GM12878 (cell line): ENCODE measurements around the gene EVC. TPM values are rescaled to one million over a fixed set of nuclear protein-coding genes. Genes with fewer than 3 reads are reported as not detected.

Experiments
- ATAC-seq: fragments of 200-7000 bp; cut with Tn5 transposase; 3 replicates; pipeline ENCODE4 v1.9.1; 2020; ENCODE audit warnings: mild to moderate bottlenecking, moderate library complexity
- BruUV-seq: library from RNA; stranded (reverse); fragments of 400-500 nt; replicated peaks from 2 replicates; lab custom pipeline; 2021; lab: Mats Ljungman, UMichigan
- CTCF ChIA-PET: fragments of 300-600 bp; sonication (Branson Sonifier 250); formaldehyde crosslinking; extraction: SDS; loops from one replicate; lab custom pipeline; 2021; ENCODE audit warnings: inconsistent platforms; lab: Yijun Ruan, JAX
- POLR2A ChIA-PET: fragments of 350-600 bp; formaldehyde crosslinking; extraction: SDS; loops from one replicate; lab custom pipeline; 2021; ENCODE audit warnings: inconsistent platforms; lab: Charles Lee
- RAD21 ChIA-PET: fragments of 300-600 bp; sonication (Branson Sonifier 250); formaldehyde crosslinking; loops from one replicate; lab custom pipeline; 2023; ENCODE audit warnings: antibody characterized with exemption; ENCODE audit not compliant: unreplicated experiment; lab: Charles Lee
- SMC1A ChIA-PET: fragments of 300-600 bp; sonication (Branson Sonifier 250); formaldehyde crosslinking; loops from one replicate; lab custom pipeline; 2023; ENCODE audit not compliant: unreplicated experiment, uncharacterized antibody; lab: Charles Lee
- DNase-seq: peaks from one replicate; pipeline ENCODE4 v3.0.0-alpha.2; 2011; ENCODE audit warnings: low read depth, low spot score
- FAIRE-seq: peaks from 3 replicates; lab custom pipeline; 2011; peaks lifted over from hg19 to GRCh38; lab: Jason Lieb, UNC
- H2AFZ ChIP-seq: 2 replicates; pipeline ENCODE4 v1.6.0; 2011; ENCODE audit warnings: low read depth, low read length, control low read depth; ENCODE audit not compliant: control insufficient read depth
- H3K27ac ChIP-seq: 2 replicates; pipeline ENCODE4 v1.5.1; 2011; ENCODE audit warnings: control low read depth; ENCODE audit not compliant: control insufficient read depth, insufficient read depth
- H3K27me3 ChIP-seq, 2 experiments: replicated peaks in 1 of 2; 2 replicates each; pipeline versions ENCODE4 v1.6.0 to v1.6.1; 2011; ENCODE audit warnings: low read length in 1 of 2; ENCODE audit not compliant: control insufficient read depth in 2 of 2, insufficient read depth in 2 of 2
- H3K36me3 ChIP-seq, 2 experiments: 2 replicates each; pipeline ENCODE4 v1.5.1; 2011; ENCODE audit warnings: low read length in 1 of 2; ENCODE audit not compliant: control insufficient read depth in 2 of 2, insufficient read depth in 2 of 2
- H3K4me1 ChIP-seq: 2 replicates; pipeline ENCODE4 v1.6.1; 2011; ENCODE audit warnings: mild to moderate bottlenecking, low read length, moderate library complexity, mixed read lengths; ENCODE audit not compliant: control insufficient read depth, insufficient read depth
- H3K4me2 ChIP-seq: 2 replicates; pipeline ENCODE4 v1.6.0; 2011; ENCODE audit warnings: control low read depth; ENCODE audit not compliant: control insufficient read depth, insufficient read depth
- H3K4me3 ChIP-seq: fragments of 200-600 bp; sonication (generic); 2 replicates; pipeline ENCODE4 v1.5.1; 2016
- H3K79me2 ChIP-seq: 2 replicates; pipeline ENCODE4 v1.6.0; 2011; ENCODE audit warnings: low read length; ENCODE audit not compliant: control insufficient read depth, insufficient read depth
- H3K9ac ChIP-seq: 2 replicates; pipeline ENCODE4 v1.8.0; 2011; ENCODE audit warnings: low read length, control low read depth, mixed read lengths; ENCODE audit not compliant: control insufficient read depth, insufficient read depth
- H3K9me3 ChIP-seq: replicated peaks from 3 replicates; pipeline ENCODE4 v1.5.1; 2011; ENCODE audit warnings: mild to moderate bottlenecking, low read length; ENCODE audit not compliant: control insufficient read depth, insufficient read depth
- H4K20me1 ChIP-seq: 2 replicates; pipeline ENCODE4 v1.6.0; 2011; ENCODE audit not compliant: control insufficient read depth, insufficient read depth
- NRF1 ChIP-seq: conservative IDR thresholded peaks from 2 replicates; pipeline ENCODE4 v1.6.1; 2011; ENCODE audit warnings: mild to moderate bottlenecking, low read depth, low read length, improper control_type of control experiment
- ZNF217 ChIP-seq: fragments of 450-650 bp; IDR thresholded peaks from 2 replicates; pipeline ENCODE4 v1.6.1; 2017; ENCODE audit warnings: antibody characterized with exemption, mild to moderate bottlenecking
- ZNF592 ChIP-seq: fragments of 450-650 bp; IDR thresholded peaks from 2 replicates; pipeline ENCODE4 v1.6.1; 2017; ENCODE audit warnings: mild to moderate bottlenecking, moderate library complexity
- WGBS: methylation state at CpG from one replicate; pipeline ENCODE4 v1.1.6; 2016; ENCODE audit warnings: low lambda C conversion rate; ENCODE audit not compliant: insufficient replicate concordance, insufficient coverage; ENCODE audit errors: missing lambda C conversion rate; 5-methylcytosine and 5-hydroxymethylcytosine counted together
- in situ Hi-C: fragments of 300-500 bp; cut with MboI; formaldehyde crosslinking; loops from 9 replicates; pipeline ENCODE4 v1.14.3; 2018; ENCODE audit warnings: mixed read lengths
- intact Hi-C: fragments of 100-400 bp; cut with micrococcal nuclease; formaldehyde crosslinking; loops from one replicate; pipeline ENCODE4 v1.14.2; 2022; ENCODE audit not compliant: unreplicated experiment
- polyA plus RNA-seq, 11 experiments: library from polyadenylated mRNA; depleted of rRNA in 4 of 11; unstranded in 6 of 11; stranded (reverse) in 5 of 11; fragments of >200 nt; fragmentation: Nextera tagmentation in 4 of 11; fragmentation: Illumina TruSeq in 1 of 11; extraction: Ambion mirVana in 4 of 11; extraction: Trizol in 1 of 11; gene quantifications; 1 replicate in 1 of 11; 2 replicates in 10 of 11; pipeline versions ENCODE4 v1.2.1 to v1.2.3, GENCODE V29; 2011 to 2016; ENCODE audit warnings: inconsistent platforms in 2 of 11, missing spikeins in 2 of 11, low read depth in 1 of 11
- total RNA-seq, 4 experiments: library from RNA; depleted of rRNA in 3 of 4; stranded (reverse); fragments of >200 nt in 3 of 4; fragmentation: Illumina TruSeq in 1 of 4; extraction: Trizol in 1 of 4; gene quantifications; 2 replicates each; pipeline versions ENCODE4 v1.2.1 to v1.2.3, GENCODE V29; 2013 to 2021

EVC gene
- total and polyA plus RNA-seq, 10 of the 15 experiments (the other 5 are each of a cell fraction or from before 2014, with no cell fraction given): 0.87 to 55.9 (median 15.6) TPM

- 30% methylated on average over 16 of the region's 16 CpGs for WGBS
- DNase-seq (no peak), FAIRE-seq (no peak)
- Histone ChIP-seq H3K79me2 (no peaks in the 10 kb centered on the region), H3K4me3 (no peak overlapping the region), H3K9ac (no peak overlapping the region), H4K20me1 (no peaks in the 10 kb centered on the region), H3K9me3 (no peaks in the 10 kb centered on the region), H3K36me3 (no peaks in the 10 kb centered on the region), H3K27ac (no peak overlapping the region)
- ChIA-PET POLR2A (no interaction called here), RAD21 (no interaction called here)
- intact Hi-C loops: no loop called here
- in situ Hi-C loops: no loop called here
- TF ChIP-seq ZNF217 (no peak), ZNF592 (no peak), NRF1 (no peak)
- TF ChIP-seq, all 136 proteins: peak for 0
- CTCF ChIA-PET: no interaction called here
- Histone ChIP-seq H2AFZ (no peak overlapping the region), H3K4me1 (no peaks in the 10 kb centered on the region), H3K27me3 (no peaks in the 10 kb centered on the region; a peak in 1 of 4 replicates), H3K4me2 (no peak overlapping the region)
- SMC1A ChIA-PET: no interaction called here
- no peak for ATAC-seq
- no TSS peak for BruUV-seq
These were observed 147.2 kb downstream of the EVC start for GRCh38 chr4:5858020-5858769.
